Trophoblast cell (in vitro differentiated cells and primary cell): ENCODE results near the gene DZIP1L.
A peak's percentile ranks its signal among the peaks of the same experiment; 100 is the strongest.

ENCODE experiments used
- DNase-seq, 2 donors: peaks; one replicate each; pipeline ENCODE4 v3.0.0-alpha.2; 2016
- H2AFZ ChIP-seq: 2 replicates; pipeline ENCODE4 v1.6.1; 2013; ENCODE audit warnings: low read length, moderate library complexity, mild to moderate bottlenecking; ENCODE audit not compliant: insufficient read depth, poor library complexity
- H2AK5ac ChIP-seq: 2 replicates; pipeline ENCODE4 v1.6.1; 2013; ENCODE audit warnings: mild to moderate bottlenecking, low read length
- H2BK120ac ChIP-seq: 2 replicates; pipeline ENCODE4 v1.6.1; 2013; ENCODE audit warnings: low read length, mild to moderate bottlenecking, moderate library complexity; ENCODE audit not compliant: insufficient read depth, poor library complexity
- H2BK12ac ChIP-seq: 2 replicates; pipeline ENCODE4 v1.6.1; 2013; ENCODE audit warnings: mild to moderate bottlenecking, low read length, moderate library complexity
- H2BK5ac ChIP-seq: 2 replicates; pipeline ENCODE4 v1.6.1; 2013; ENCODE audit warnings: low read length, low read depth, moderate library complexity, mild to moderate bottlenecking; ENCODE audit not compliant: poor library complexity
- H3K14ac ChIP-seq: 2 replicates; pipeline ENCODE4 v1.6.1; 2013; ENCODE audit warnings: mild to moderate bottlenecking, low read length
- H3K18ac ChIP-seq: 2 replicates; pipeline ENCODE4 v1.6.1; 2013; ENCODE audit warnings: mild to moderate bottlenecking, low read length
- H3K23ac ChIP-seq: 2 replicates; pipeline ENCODE4 v1.6.1; 2013; ENCODE audit warnings: low read length
- H3K27ac ChIP-seq: 2 replicates; pipeline ENCODE4 v1.5.1; 2013; ENCODE audit warnings: low read depth, mild to moderate bottlenecking, inconsistent platforms, low read length, moderate library complexity
- H3K27me3 ChIP-seq: 2 replicates; pipeline ENCODE4 v1.6.1; 2013; ENCODE audit warnings: inconsistent platforms, mild to moderate bottlenecking, low read length, moderate library complexity; ENCODE audit not compliant: insufficient read depth
- H3K36me3 ChIP-seq, 2 experiments: 1 replicate in 1 of 2; 2 replicates in 1 of 2; pipeline ENCODE4 v1.6.1; 2013; ENCODE audit warnings: low read length in 2 of 2, mild to moderate bottlenecking in 2 of 2, moderate library complexity in 1 of 2; ENCODE audit not compliant: insufficient read depth in 2 of 2, control insufficient read depth in 1 of 2
- H3K4ac ChIP-seq: 2 replicates; pipeline ENCODE4 v1.6.1; 2013; ENCODE audit warnings: low read depth, mild to moderate bottlenecking, low read length, moderate library complexity
- H3K4me1 ChIP-seq, 2 experiments: 1 replicate in 1 of 2; 2 replicates in 1 of 2; pipeline ENCODE4 v1.6.1; 2013; ENCODE audit warnings: low read length in 2 of 2, mild to moderate bottlenecking in 2 of 2, moderate library complexity in 1 of 2; ENCODE audit not compliant: insufficient read depth in 2 of 2, control insufficient read depth in 1 of 2
- H3K4me2 ChIP-seq: 2 replicates; pipeline ENCODE4 v1.6.1; 2013; ENCODE audit warnings: inconsistent platforms, mild to moderate bottlenecking, low read length, moderate library complexity
- H3K4me3 ChIP-seq: 2 replicates; pipeline ENCODE4 v1.5.1; 2013; ENCODE audit warnings: mild to moderate bottlenecking, low read depth, low read length, inconsistent platforms
- H3K79me1 ChIP-seq: one replicate; pipeline ENCODE4 v1.6.1; 2013; ENCODE audit warnings: low read length
- H3K79me2 ChIP-seq: 2 replicates; pipeline ENCODE4 v1.6.1; 2013; ENCODE audit warnings: low read length, mild to moderate bottlenecking; ENCODE audit not compliant: control insufficient read depth, insufficient read depth, poor library complexity
- H3K9ac ChIP-seq: 2 replicates; pipeline ENCODE4 v1.6.1; 2013; ENCODE audit warnings: mild to moderate bottlenecking, low read length
- H3K9me3 ChIP-seq: 2 replicates; pipeline ENCODE4 v1.6.1; 2013; ENCODE audit warnings: low read depth, mild to moderate bottlenecking, control low read depth, inconsistent platforms, low read length; ENCODE audit not compliant: insufficient read depth
- H4K12ac ChIP-seq: 2 replicates; pipeline ENCODE4 v1.6.1; 2013; ENCODE audit warnings: low read depth, mild to moderate bottlenecking, low read length, moderate library complexity
- H4K8ac ChIP-seq: 2 replicates; pipeline ENCODE4 v1.6.1; 2013; ENCODE audit warnings: low read depth, mild to moderate bottlenecking, low read length, moderate library complexity
- H4K91ac ChIP-seq: one replicate; pipeline ENCODE4 v1.6.1; 2013; ENCODE audit warnings: low read depth, mild to moderate bottlenecking, low read length, moderate library complexity
- WGBS: extraction: QIAGEN DNeasy Blood & Tissue Kit; methylation state at CpG from one replicate; pipeline ENCODE4 v1.1.7; 2013; ENCODE audit warnings: missing lambda C conversion rate; ENCODE audit not compliant: insufficient read length, insufficient coverage; ENCODE audit errors: extremely low coverage; 5-methylcytosine and 5-hydroxymethylcytosine counted together

The DZIP1L gene

GRCh38 chr3:138023754-138024153, 91.7 kb downstream of the DZIP1L start:
- no peak overlapping the region for H4K8ac ChIP-seq
- H3K27ac ChIP-seq = no peak overlapping the region
- H3K9me3 ChIP-seq = no peaks in the 10 kb centered on the region
- no peak overlapping the region for H3K4me2 ChIP-seq
- H2BK12ac ChIP-seq = no peak overlapping the region
- H4K12ac ChIP-seq = no peak overlapping the region
- no peak overlapping the region for H2AFZ ChIP-seq
- no peak overlapping the region for H3K9ac ChIP-seq
- no peaks in the 10 kb centered on the region for H3K4me1 ChIP-seq
- H3K27me3 ChIP-seq = no peaks in the 10 kb centered on the region
- H2BK5ac ChIP-seq = no peak overlapping the region
- no peak overlapping the region for H3K18ac ChIP-seq
- no peaks in the 10 kb centered on the region for H3K79me1 ChIP-seq
- no CpG with 5 or more reads among the region's 4 CpGs for WGBS
- no peak overlapping the region for H3K23ac ChIP-seq
- no peak overlapping the region for H3K14ac ChIP-seq
- DNase-seq = no peak
- no peaks in the 10 kb centered on the region for H3K79me2 ChIP-seq
- H2AK5ac ChIP-seq = no peak overlapping the region
- no peak overlapping the region for H3K4ac ChIP-seq
- no peak overlapping the region for H4K91ac ChIP-seq
- H3K4me3 ChIP-seq = no peak overlapping the region
- no peaks in the 10 kb centered on the region for H3K36me3 ChIP-seq
- no peak overlapping the region for H2BK120ac ChIP-seq

GRCh38 chr3:138019281-138020069, 95.9 kb downstream of the DZIP1L start:
- Histone ChIP-seq H3K79me2 (no peaks in the 10 kb centered on the region), H3K79me1 (no peaks in the 10 kb centered on the region), H3K27ac (no peak overlapping the region), H3K27me3 (no peaks in the 10 kb centered on the region), H3K4me1 (no peaks in the 10 kb centered on the region), H3K9me3 (no peaks in the 10 kb centered on the region), H3K14ac (no peak overlapping the region), H4K91ac (no peak overlapping the region), H4K12ac (peak overlapping the region; percentile 36), H3K4ac (no peak overlapping the region), H2AK5ac (no peak overlapping the region), H2BK5ac (no peak overlapping the region), H2BK120ac (no peak overlapping the region), H3K36me3 (no peaks in the 10 kb centered on the region), H3K4me2 (no peak overlapping the region), H2AFZ (no peak overlapping the region), H3K23ac (no peak overlapping the region), H3K4me3 (no peak overlapping the region), H3K9ac (no peak overlapping the region), H3K18ac (no peak overlapping the region), H4K8ac (no peak overlapping the region), H2BK12ac (no peak overlapping the region)
- DNase-seq = no peak
- no CpG with 5 or more reads among the region's 3 CpGs for WGBS

GRCh38 chr3:138016065-138016464, 99.3 kb downstream of the DZIP1L start:
- H3K27me3 ChIP-seq = no peaks in the 10 kb centered on the region
- H2AK5ac ChIP-seq = no peak overlapping the region
- H3K4me3 ChIP-seq = no peak overlapping the region
- no peak overlapping the region for H2BK12ac ChIP-seq
- H3K18ac ChIP-seq = no peak overlapping the region
- H3K14ac ChIP-seq = no peak overlapping the region
- no peaks in the 10 kb centered on the region for H3K36me3 ChIP-seq
- no peaks in the 10 kb centered on the region for H3K79me1 ChIP-seq
- H2BK120ac ChIP-seq = no peak overlapping the region
- no peak overlapping the region for H3K4ac ChIP-seq
- H4K8ac ChIP-seq = no peak overlapping the region
- no peak overlapping the region for H3K4me2 ChIP-seq
- no peak overlapping the region for H2BK5ac ChIP-seq
- no peaks in the 10 kb centered on the region for H3K9me3 ChIP-seq
- DNase-seq = no peak
- WGBS = no CpG with 5 or more reads among the region's 2 CpGs
- no peaks in the 10 kb centered on the region for H3K79me2 ChIP-seq
- H4K12ac ChIP-seq = no peak overlapping the region
- no peak overlapping the region for H3K27ac ChIP-seq
- no peak overlapping the region for H2AFZ ChIP-seq
- no peaks in the 10 kb centered on the region for H3K4me1 ChIP-seq
- no peak overlapping the region for H3K23ac ChIP-seq
- no peak overlapping the region for H3K9ac ChIP-seq
- no peak overlapping the region for H4K91ac ChIP-seq

- DNase-seq = peak; percentile 75 to 76
- H3K4me1 ChIP-seq = no peaks in the 10 kb centered on the region
- H3K18ac ChIP-seq = no peak overlapping the region
- H3K27ac ChIP-seq = no peak overlapping the region
- H3K4me3 ChIP-seq = no peak overlapping the region
- no peak overlapping the region for H3K9ac ChIP-seq
- no peak overlapping the region for H2AFZ ChIP-seq
- H4K91ac ChIP-seq = no peak overlapping the region
- no peaks in the 10 kb centered on the region for H3K9me3 ChIP-seq
- no peaks in the 10 kb centered on the region for H3K36me3 ChIP-seq
- no peak overlapping the region for H4K8ac ChIP-seq
- peak overlapping the region; percentile 81 for H3K23ac ChIP-seq
- no peak overlapping the region for H2AK5ac ChIP-seq
- no peaks in the 10 kb centered on the region for H3K79me2 ChIP-seq
- no peak overlapping the region for H3K4me2 ChIP-seq
- H3K14ac ChIP-seq = no peak overlapping the region
- no peaks in the 10 kb centered on the region for H3K27me3 ChIP-seq
- H2BK12ac ChIP-seq = no peak overlapping the region
- no peak overlapping the region for H2BK5ac ChIP-seq
- no peaks in the 10 kb centered on the region for H3K79me1 ChIP-seq
- no peak overlapping the region for H3K4ac ChIP-seq
- H2BK120ac ChIP-seq = no peak overlapping the region
- no peak overlapping the region for H4K12ac ChIP-seq
- WGBS = no CpG with 5 or more reads among the region's 4 CpGs
Measured at GRCh38 chr3:138012526-138012925, 102.9 kb downstream of the DZIP1L start.
